Ovary (tissue), 9 donors: ENCODE results near the gene CASP10. TPM values are rescaled to one million over a fixed set of nuclear protein-coding genes. Genes with fewer than 3 reads are reported as not detected.
"Not testable (repeated sequence)": the region's sequence is repeated elsewhere in the genome, so short reads cannot be mapped to it uniquely, and the experiment has no call there.

ENCODE experiments used
- DNase-seq, 5 donors: peaks; one replicate each; pipeline ENCODE4 v3.0.0-alpha.2; 2019 to 2020
- H3K27ac ChIP-seq, 2 donors: fragments of 200-600 bp; one replicate each; pipeline versions ENCODE4 v1.5.1 to v1.8.0; 2019 to 2022
- H3K27me3 ChIP-seq: fragments of 200-600 bp; one replicate; pipeline ENCODE4 v1.8.0; 2022
- H3K36me3 ChIP-seq: fragments of 200-600 bp; sonication (generic); one replicate; pipeline ENCODE4 v1.5.1; 2019
- H3K4me1 ChIP-seq: one replicate; pipeline ENCODE4 v1.8.1; 2013; ENCODE audit warnings: mild to moderate bottlenecking, moderate library complexity; ENCODE audit not compliant: insufficient read depth
- H3K4me3 ChIP-seq: fragments of 200-600 bp; sonication (generic); one replicate; pipeline ENCODE4 v1.5.1; 2017
- H3K9me3 ChIP-seq, 2 donors: fragments of 200-600 bp in 1 of 2; sonication (generic) in 1 of 2; one replicate each; pipeline versions ENCODE4 v1.5.1 to v1.8.1; 2013 to 2019; ENCODE audit warnings: mild to moderate bottlenecking in 1 of 2, moderate library complexity in 1 of 2
- CTCF ChIP-seq, 3 donors: fragments of 450-650 bp in 2 of 3; fragments of 200-600 bp in 1 of 3; IDR thresholded peaks; one replicate each; pipeline versions ENCODE4 v1.5.1 to v1.8.0; 2016 to 2022; ENCODE audit warnings: antibody characterized with exemption in 3 of 3, mild to moderate bottlenecking in 1 of 3
- EP300 ChIP-seq: sonication (generic); formaldehyde crosslinking; IDR thresholded peaks from one replicate; pipeline ENCODE4 v1.6.1; 2017; ENCODE audit warnings: antibody characterized with exemption
- POLR2A ChIP-seq: fragments of 450-650 bp; IDR thresholded peaks from one replicate; pipeline ENCODE4 v1.6.1; 2017; ENCODE audit warnings: antibody characterized with exemption, mild to moderate bottlenecking, moderate library complexity
- WGBS, 3 donors: extraction: QIAGEN DNeasy Blood & Tissue Kit in 1 of 3; methylation state at CpG; one replicate each; pipeline versions ENCODE4 v1.1.5 to v1.1.7; 2013 to 2017; 5-methylcytosine and 5-hydroxymethylcytosine counted together
- intact Hi-C, 4 donors: fragments of 100-400 bp; cut with DNase I; formaldehyde crosslinking; loops; one replicate each; pipeline versions ENCODE4 v1.11.0 to v1.15.1; 2022 to 2023
- polyA plus RNA-seq, 2 donors: library from polyadenylated mRNA; stranded (reverse); fragments of 200-250 nt in 1 of 2; fragments of 350-450 nt in 1 of 2; fragmentation: Illumina TruSeq in 1 of 2; extraction: RNeasy Lipid Tissue Mini Kit (QIAGEN cat#74804) in 1 of 2; gene quantifications; one replicate each; pipeline ENCODE4 v1.2.3, GENCODE V29; 2013 to 2014
- total RNA-seq, 7 donors: library from RNA; depleted of rRNA in 2 of 7; stranded (reverse); fragments of >200 nt in 2 of 7; fragmentation: NEBNext Ultra II Directional in 3 of 7; extraction: Animal tissue kit (Norgen Biotek cat#: 25700) in 3 of 7; gene quantifications; one replicate each; pipeline versions ENCODE4 v1.1.0 to v1.2.4, GENCODE V29; 2016 to 2023
- donor health status: DM: no; HTN: no; CAD: no; lungs with moderate emphysema.
- donor health status: DM: no; HTN: no; CAD: no.
- donor health status: Bipolar disorder and iron deficiency.
- donor health status: DM: yes; HTN: yes; CAD: no.
- donor health status: DM: no; HTN: no; CAD: no.
- donor health status: DM: yes; HTN: yes; CAD: no.

The CASP10 gene
- total and polyA plus RNA-seq, 9 donors = 2.1 to 19.0 (median 3.8) TPM

- Histone ChIP-seq H3K4me1 (peaks cover 5% of the 10 kb centered on the region), H3K4me3 (no peak overlapping the region), H3K36me3 (no peaks in the 10 kb centered on the region), H3K27ac (no peak overlapping the region), H3K9me3 (no peaks in the 10 kb centered on the region), H3K27me3 (no peaks in the 10 kb centered on the region)
- intact Hi-C loops = loop anchor here in 3 of 4 donors (5.0 to 10.0 kb wide), 3 partner anchors 381 to 1169 kb away; a partner anchor contains a TSS
- peak; percentile 46 to 68 (median 62) for DNase-seq
- WGBS, 3 donors = 14 to 26% (median 19%) methylated on average over 14 of the region's 14 CpGs
- TF ChIP-seq EP300 (no peak), CTCF (IDR thresholded peaks at IDR 0.05) (peak; percentile 16 to 47 (median 41))
Measured at GRCh38 chr2:201235860-201236811, 53.2 kb downstream of the CASP10 start.

GRCh38 chr2:201237486-201238123 lies 54.7 kb downstream of the CASP10 start:
- Histone ChIP-seq H3K4me1 (peaks cover 3% of the 10 kb centered on the region), H3K27ac (no peak overlapping the region), H3K9me3 (no peaks in the 10 kb centered on the region), H3K27me3 (no peaks in the 10 kb centered on the region), H3K36me3 (no peaks in the 10 kb centered on the region), H3K4me3 (no peak overlapping the region)
- DNase-seq = no peak
- TF ChIP-seq CTCF (IDR thresholded peaks at IDR 0.05) (no peak), EP300 (no peak), POLR2A (no peak)
- 73 to 84% (median 80%) methylated on average over 7 of the region's 7 CpGs for WGBS, 3 donors
- intact Hi-C loops = loop anchor here in 3 of 4 donors (5.0 to 10.0 kb wide), 3 partner anchors 380 to 1167 kb away; a partner anchor contains a TSS

- peak in 1 of 5 donors; percentile 58 for DNase-seq
- intact Hi-C loops = loop anchor here in 3 of 4 donors (5.0 to 10.0 kb wide), 3 partner anchors 378 to 1165 kb away; a partner anchor contains a TSS
- H3K27ac ChIP-seq = not testable (repeated sequence)
Measured at GRCh38 chr2:201239167-201239935, 56.4 kb downstream of the CASP10 start.

GRCh38 chr2:201242571-201243277 lies 59.8 kb downstream of the CASP10 start:
- TF ChIP-seq CTCF (IDR thresholded peaks at IDR 0.05) = no peak
- no peak for TF ChIP-seq POLR2A
- no peak for TF ChIP-seq EP300
- Histone ChIP-seq H3K4me3 (no peak overlapping the region), H3K27ac (no peak overlapping the region), H3K27me3 (no peaks in the 10 kb centered on the region), H3K36me3 (no peaks in the 10 kb centered on the region), H3K9me3 (no peaks in the 10 kb centered on the region), H3K4me1 (no peaks in the 10 kb centered on the region)
- intact Hi-C loops = no loop called here
- DNase-seq = no peak

More at GRCh38 chr2:201239167-201239935, 56.4 kb downstream of the CASP10 start:
- H3K27me3 ChIP-seq, H3K9me3 ChIP-seq, H3K4me1 ChIP-seq, H3K4me3 ChIP-seq, H3K36me3 ChIP-seq: not testable (repeated sequence)
- WGBS, 3 donors = 88 to 92% (median 91%) methylated on average over 21 of the region's 21 CpGs
